ENCODE measurements around the gene HRCT1. TPM values are rescaled to one million over a fixed set of nuclear protein-coding genes. Genes with fewer than 3 reads are reported as not detected.
A peak's percentile ranks its signal among the peaks of the same experiment; 100 is the strongest.
"Not testable (repeated sequence)": the region's sequence is repeated elsewhere in the genome, so short reads cannot be mapped to it uniquely, and the experiment has no call there.

The HRCT1 gene
- total RNA-seq, 2 donors from 2014 or later: not detected

GRCh38 chr9:35932735-35933134 is 26.7 kb downstream of the HRCT1 start:
- peaks cover 2 to 5% of the 10 kb centered on the region in 2 donors for H3K36me3 Mint-ChIP-seq (ENCODE audit: insufficient read depth in 2 of 2)
- H3K27me3 Mint-ChIP-seq (ENCODE audit: low read depth): peaks cover 6% of the 10 kb centered on the region
- H3K9me3 Mint-ChIP-seq: peaks cover 5 to 7% of the 10 kb centered on the region in 2 donors
- H3K4me3 Mint-ChIP-seq: no peak overlapping the region
- H3K4me1 Mint-ChIP-seq (ENCODE audit: low read depth): peaks cover 17% of the 10 kb centered on the region
- ATAC-seq (replicated peaks in 1 of 2): peak; percentile 62 to 67
- no peak for DNase-seq
- H3K27ac Mint-ChIP-seq: no peak overlapping the region

- Mint-ChIP-seq H3K36me3 (ENCODE audit: insufficient read depth in 2 of 2) (peaks cover 2 to 5% of the 10 kb centered on the region in 2 donors), H3K4me1 (ENCODE audit: low read depth) (peaks cover 24% of the 10 kb centered on the region), H3K27ac (peak overlapping the region; percentile 12), H3K27me3 (ENCODE audit: low read depth) (peaks cover 6% of the 10 kb centered on the region), H3K9me3 (peaks cover 5 to 7% of the 10 kb centered on the region in 2 donors), H3K4me3 (peak overlapping the region in 1 of 2 donors; percentile 38)
- DNase-seq: no peak
- ATAC-seq (replicated peaks in 1 of 2): peak in 1 of 2 donors; percentile 49
Observed at GRCh38 chr9:35933550-35934067, 27.6 kb downstream of the HRCT1 start.

DNA sequence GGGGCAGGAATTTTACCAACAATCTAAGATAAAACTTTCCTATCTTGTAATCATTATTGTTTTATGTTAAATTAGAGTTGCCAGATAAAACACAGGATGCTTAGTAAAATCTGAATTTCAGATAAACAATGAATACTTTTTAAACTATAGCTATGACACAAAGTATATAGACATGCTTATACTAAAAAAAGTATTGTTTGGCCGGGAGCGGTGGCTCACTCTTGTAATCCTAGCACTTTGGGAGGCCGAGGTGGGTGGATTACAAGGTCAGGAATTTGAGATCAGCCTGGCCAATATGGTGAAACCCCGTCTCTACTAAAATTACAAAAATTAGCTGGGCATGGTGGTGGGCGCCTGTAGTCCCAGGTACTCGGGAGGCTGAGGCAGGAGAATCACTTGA is 28.1 kb downstream of the HRCT1 start:
- not testable (repeated sequence) for H3K27me3 Mint-ChIP-seq (ENCODE audit: low read depth); H3K4me3 Mint-ChIP-seq; DNase-seq; H3K36me3 Mint-ChIP-seq (ENCODE audit: insufficient read depth in 2 of 2); H3K9me3 Mint-ChIP-seq
- H3K4me1 Mint-ChIP-seq (ENCODE audit: low read depth): peaks cover 27% of the 10 kb centered on the region
- ATAC-seq (replicated peaks in 1 of 2): peak in 1 of 2 donors; percentile 36
- peak overlapping the region; percentile 12 for H3K27ac Mint-ChIP-seq

DNA sequence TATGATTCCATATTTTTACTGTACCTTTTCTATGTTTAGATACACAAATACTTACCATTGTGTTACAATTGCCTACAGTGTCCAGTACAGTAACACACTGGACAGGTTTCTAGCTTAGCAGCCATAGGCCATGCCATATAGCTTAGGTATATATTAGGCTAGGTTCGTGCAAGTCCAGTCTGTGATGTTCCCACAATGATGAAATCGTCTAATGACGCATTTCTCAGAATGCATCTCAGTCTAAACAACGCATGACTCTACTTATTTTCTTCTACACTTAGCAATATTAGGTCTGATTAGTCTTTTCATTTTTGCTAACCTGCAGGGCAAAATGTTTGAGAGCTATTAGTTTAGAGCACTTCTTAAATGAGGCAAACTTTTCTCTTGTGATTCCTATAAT is 29.3 kb downstream of the HRCT1 start:
- H3K27me3 Mint-ChIP-seq (ENCODE audit: low read depth): no peaks in the 10 kb centered on the region
- peaks cover 38% of the 10 kb centered on the region for H3K4me1 Mint-ChIP-seq (ENCODE audit: low read depth)
- no peak overlapping the region for H3K27ac Mint-ChIP-seq
- H3K4me3 Mint-ChIP-seq: no peak overlapping the region
- peaks cover 2 to 5% of the 10 kb centered on the region in 2 donors for H3K36me3 Mint-ChIP-seq (ENCODE audit: insufficient read depth in 2 of 2)
- DNase-seq (no peak), ATAC-seq (replicated peaks in 1 of 2) (no peak)
- peaks cover 5 to 7% of the 10 kb centered on the region in 2 donors for H3K9me3 Mint-ChIP-seq

GRCh38 chr9:35935755-35936509 is 29.9 kb downstream of the HRCT1 start:
- no peak overlapping the region for H3K4me3 Mint-ChIP-seq
- H3K4me1 Mint-ChIP-seq (ENCODE audit: low read depth): peaks cover 45% of the 10 kb centered on the region
- no peaks in the 10 kb centered on the region for H3K27me3 Mint-ChIP-seq (ENCODE audit: low read depth)
- peaks cover 5 to 7% of the 10 kb centered on the region in 2 donors for H3K9me3 Mint-ChIP-seq
- H3K27ac Mint-ChIP-seq: no peak overlapping the region
- H3K36me3 Mint-ChIP-seq (ENCODE audit: insufficient read depth in 2 of 2): peaks cover 2 to 5% of the 10 kb centered on the region in 2 donors
- DNase-seq: no peak
- no peak for ATAC-seq (replicated peaks in 1 of 2)

- Mint-ChIP-seq H3K9me3 (peaks cover 5 to 7% of the 10 kb centered on the region in 2 donors), H3K4me3 (no peak overlapping the region), H3K4me1 (ENCODE audit: low read depth) (peaks cover 55% of the 10 kb centered on the region), H3K27ac (no peak overlapping the region), H3K36me3 (ENCODE audit: insufficient read depth in 2 of 2) (peaks cover 2 to 5% of the 10 kb centered on the region in 2 donors), H3K27me3 (ENCODE audit: low read depth) (no peaks in the 10 kb centered on the region)
- ATAC-seq (replicated peaks in 1 of 2) (no peak), DNase-seq (no peak)
Observed at GRCh38 chr9:35937227-35937626, 31.2 kb downstream of the HRCT1 start.

DNA sequence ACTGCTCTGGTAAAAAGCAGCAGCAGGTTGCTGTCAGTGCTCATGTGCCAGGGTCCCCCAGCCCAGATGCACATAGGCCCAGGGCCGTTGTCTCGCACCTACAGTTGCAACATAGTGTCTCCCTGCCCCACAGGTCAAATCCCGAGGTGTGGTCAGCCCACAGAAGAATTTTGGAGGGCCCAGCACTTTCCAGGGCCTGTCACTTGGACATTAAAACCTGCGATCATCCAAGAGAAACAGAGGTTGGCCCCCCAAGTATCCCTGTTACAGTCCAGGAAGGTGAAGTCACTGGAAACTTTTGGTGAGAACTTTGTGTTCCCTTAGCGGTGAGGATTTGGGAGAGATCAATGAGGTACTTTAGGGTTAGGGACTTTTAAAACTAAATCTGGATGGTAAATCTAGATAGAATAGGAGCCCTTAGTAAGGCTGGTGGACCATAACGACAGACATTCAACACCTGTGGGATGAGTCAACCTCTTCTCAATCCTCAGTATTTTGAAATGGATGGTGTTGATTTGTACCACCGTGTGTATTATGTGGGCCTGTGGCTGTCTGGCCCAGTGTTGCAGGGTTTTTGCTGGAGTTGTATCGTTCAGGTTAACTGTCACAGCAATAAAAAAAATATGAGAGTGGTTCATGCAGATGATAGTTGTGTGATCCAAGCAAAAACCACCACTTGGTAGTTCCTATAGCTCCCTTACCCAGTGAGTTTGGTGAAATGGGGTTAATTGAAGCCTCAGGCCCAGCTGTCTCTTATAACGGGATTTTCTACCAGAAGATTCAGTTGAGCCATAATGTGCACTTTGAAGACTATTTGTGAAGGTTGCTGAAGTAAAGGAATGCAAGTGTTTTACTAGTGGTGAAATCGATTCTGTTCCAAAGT is 32.7 kb downstream of the HRCT1 start:
- H3K36me3 Mint-ChIP-seq (ENCODE audit: insufficient read depth in 2 of 2): peaks cover 2 to 5% of the 10 kb centered on the region in 2 donors
- H3K27ac Mint-ChIP-seq: no peak overlapping the region
- H3K27me3 Mint-ChIP-seq (ENCODE audit: low read depth): no peaks in the 10 kb centered on the region
- H3K4me3 Mint-ChIP-seq: peak overlapping the region in 1 of 2 donors; percentile 28
- DNase-seq (no peak), ATAC-seq (replicated peaks in 1 of 2) (no peak)
- peaks cover 5 to 7% of the 10 kb centered on the region in 2 donors for H3K9me3 Mint-ChIP-seq
- peaks cover 43% of the 10 kb centered on the region for H3K4me1 Mint-ChIP-seq (ENCODE audit: low read depth)

DNA sequence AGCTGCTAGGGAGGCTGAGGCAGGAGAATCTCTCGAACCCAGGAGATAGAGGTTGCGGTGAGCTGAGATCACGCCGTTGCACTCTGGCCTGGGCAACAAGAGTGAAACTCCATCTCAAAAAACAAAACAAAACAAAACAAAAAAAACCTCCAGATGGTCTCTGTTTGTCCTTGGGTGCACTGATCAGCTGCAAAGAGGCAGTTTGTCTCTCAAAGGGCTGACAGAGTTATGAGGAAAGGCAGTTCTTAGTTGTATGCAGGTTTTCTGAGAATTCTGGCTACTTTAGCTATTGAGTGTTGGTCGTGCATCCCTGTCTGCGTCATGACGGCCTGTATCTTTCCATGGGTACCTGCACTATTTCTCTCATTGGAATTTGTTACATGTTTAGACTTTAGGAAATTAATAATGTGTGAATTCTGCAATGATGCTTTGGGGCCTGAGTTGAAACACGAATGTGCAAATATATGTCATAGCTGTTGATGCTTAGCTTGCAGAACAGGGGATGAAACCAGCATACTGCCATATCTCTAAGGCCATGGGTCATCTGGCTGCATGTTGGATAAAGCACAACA is 33.8 kb downstream of the HRCT1 start:
- Mint-ChIP-seq H3K27ac (no peak overlapping the region), H3K27me3 (ENCODE audit: low read depth) (no peaks in the 10 kb centered on the region), H3K4me1 (ENCODE audit: low read depth) (peaks cover 45% of the 10 kb centered on the region), H3K4me3 (peak overlapping the region in 1 of 2 donors; percentile 5), H3K36me3 (ENCODE audit: insufficient read depth in 2 of 2) (peaks cover 2 to 5% of the 10 kb centered on the region in 2 donors), H3K9me3 (peaks cover 5 to 7% of the 10 kb centered on the region in 2 donors)
- no peak for DNase-seq
- no peak for ATAC-seq (replicated peaks in 1 of 2)

DNA sequence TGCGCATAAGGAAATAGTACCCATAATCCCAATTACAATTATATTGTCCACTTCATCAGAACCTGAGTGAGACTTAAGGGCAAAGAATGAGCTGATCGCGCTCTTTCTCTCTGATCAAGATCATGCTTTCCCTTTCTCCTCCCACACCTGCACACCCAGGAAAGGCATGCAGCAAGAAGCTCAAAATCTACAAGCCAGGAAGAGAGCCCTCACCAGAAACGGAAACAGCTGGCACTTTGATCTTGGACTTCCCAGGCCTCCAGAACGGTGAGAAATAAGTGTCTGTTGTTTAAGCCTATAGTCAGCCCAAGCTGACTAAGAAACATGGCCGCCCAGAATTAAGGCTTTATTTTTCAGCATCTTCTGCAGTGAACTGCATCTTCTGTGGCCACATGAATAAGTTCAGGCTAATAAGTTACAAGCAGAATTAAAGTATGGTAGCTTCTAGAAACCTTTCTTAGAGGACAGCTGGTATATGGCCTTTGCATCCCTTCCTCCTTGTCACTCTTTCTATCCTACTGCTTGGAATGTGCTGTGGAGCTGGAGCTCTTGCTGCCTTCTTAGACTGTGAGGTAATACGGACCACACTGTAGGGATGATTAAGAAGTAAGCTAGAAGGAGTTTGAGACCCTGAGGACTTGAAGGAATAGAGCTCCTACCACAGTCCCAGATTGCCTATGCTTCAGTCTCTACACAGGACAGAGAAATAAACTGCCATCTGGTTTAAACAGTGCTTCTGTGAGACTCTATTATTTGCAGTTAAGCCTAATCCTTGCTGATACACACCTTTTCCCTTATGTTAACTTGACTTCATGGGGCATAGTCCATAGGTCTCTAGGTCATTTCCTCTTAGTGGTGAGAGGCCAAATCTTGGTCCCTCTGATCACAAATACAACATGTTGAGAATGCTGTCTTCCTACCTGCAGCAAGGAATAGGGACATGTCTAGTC is 34.7 kb downstream of the HRCT1 start:
- Mint-ChIP-seq H3K27ac (peak overlapping the region; percentile 1), H3K9me3 (peaks cover 5 to 7% of the 10 kb centered on the region in 2 donors), H3K4me1 (ENCODE audit: low read depth) (peaks cover 55% of the 10 kb centered on the region), H3K36me3 (ENCODE audit: insufficient read depth in 2 of 2) (peaks cover 2 to 5% of the 10 kb centered on the region in 2 donors), H3K27me3 (ENCODE audit: low read depth) (no peaks in the 10 kb centered on the region), H3K4me3 (peak overlapping the region; percentile 57 to 69)
- peak; percentile 61 to 65 for ATAC-seq (replicated peaks in 1 of 2)
- peak; percentile 8 to 23 for DNase-seq

- DNase-seq: no peak
- Mint-ChIP-seq H3K4me1 (ENCODE audit: low read depth) (peaks cover 58% of the 10 kb centered on the region), H3K36me3 (ENCODE audit: insufficient read depth in 2 of 2) (peaks cover 1 to 2% of the 10 kb centered on the region in 2 donors)
Observed at GRCh38 chr9:35942286-35942685, 36.3 kb downstream of the HRCT1 start.

GRCh38 chr9:35944173-35944572 is 38.2 kb downstream of the HRCT1 start:
- Mint-ChIP-seq H3K9me3 (no peaks in the 10 kb centered on the region), H3K4me1 (ENCODE audit: low read depth) (peaks cover 52% of the 10 kb centered on the region), H3K4me3 (no peak overlapping the region), H3K27ac (no peak overlapping the region), H3K27me3 (ENCODE audit: low read depth) (no peaks in the 10 kb centered on the region), H3K36me3 (ENCODE audit: insufficient read depth in 2 of 2) (no peaks in the 10 kb centered on the region)
- no peak for DNase-seq
- no peak for ATAC-seq (replicated peaks in 1 of 2)

More at GRCh38 chr9:35942286-35942685, 36.3 kb downstream of the HRCT1 start:
- H3K4me3 Mint-ChIP-seq: no peak overlapping the region
- peaks cover 2% of the 10 kb centered on the region in 2 donors for H3K9me3 Mint-ChIP-seq
- no peaks in the 10 kb centered on the region for H3K27me3 Mint-ChIP-seq (ENCODE audit: low read depth)
- H3K27ac Mint-ChIP-seq: no peak overlapping the region
- ATAC-seq (replicated peaks in 1 of 2): no peak

- no peak overlapping the region for H3K27ac Mint-ChIP-seq
- no peak for DNase-seq
- no peaks in the 10 kb centered on the region for H3K9me3 Mint-ChIP-seq
- no peak for ATAC-seq (replicated peaks in 1 of 2)
- H3K4me3 Mint-ChIP-seq: no peak overlapping the region
- no peaks in the 10 kb centered on the region for H3K36me3 Mint-ChIP-seq (ENCODE audit: insufficient read depth in 2 of 2)
- no peaks in the 10 kb centered on the region for H3K27me3 Mint-ChIP-seq (ENCODE audit: low read depth)
- peaks cover 50% of the 10 kb centered on the region for H3K4me1 Mint-ChIP-seq (ENCODE audit: low read depth)
Observed at GRCh38 chr9:35944841-35945240, 38.8 kb downstream of the HRCT1 start.

Data from activated T-cell treated with anti-CD3 and anti-CD28 coated beads, Interleukin-2, amount 50 U/mL, for 72 hours (primary cell).